ENCODE data around the gene SDE2.
"Not testable (repeated sequence)": the region's sequence is repeated elsewhere in the genome, so short reads cannot be mapped to it uniquely, and the experiment has no call there.

Gene SDE2

GRCh38 chr1:225999227-225999911 is at the start of gene SDE2:
Gene SDE2, minus strand, starts transcription at chr1:225999343. Its CDS starts 31 bp downstream, at chr1:225999312.
- peak; percentile 99 for DNase-seq

- no peak for DNase-seq
Measured at GRCh38 chr1:226048886-226049285, 49.7 kb upstream of the SDE2 start.

GRCh38 chr1:226047495-226047894 is 48.4 kb upstream of the SDE2 start:
- DNase-seq: peak; percentile 43

- peak; percentile 58 for DNase-seq
Measured at GRCh38 chr1:226046240-226046639, 47.1 kb upstream of the SDE2 start.

- no peak for DNase-seq
Measured at GRCh38 chr1:226044514-226045101, 45.5 kb upstream of the SDE2 start.

- DNase-seq: no peak
Measured at GRCh38 chr1:226041419-226041818, 42.3 kb upstream of the SDE2 start.

- no peak for DNase-seq
Measured at GRCh38 chr1:226038661-226039060, 39.5 kb upstream of the SDE2 start.

GRCh38 chr1:226035915-226036314 is 36.8 kb upstream of the SDE2 start:
- DNase-seq: no peak

GRCh38 chr1:226034482-226034881 is 35.3 kb upstream of the SDE2 start:
- peak; percentile 88 for DNase-seq

GRCh38 chr1:226033991-226034390 is 34.8 kb upstream of the SDE2 start:
- no peak for DNase-seq

- no peak for DNase-seq
Measured at GRCh38 chr1:226033582-226033981, 34.4 kb upstream of the SDE2 start.

- DNase-seq: no peak
Measured at GRCh38 chr1:226029568-226030225, 30.6 kb upstream of the SDE2 start.

GRCh38 chr1:226029093-226029496 is 30.0 kb upstream of the SDE2 start:
- DNase-seq: no peak

- DNase-seq: no peak
Measured at GRCh38 chr1:226027538-226028217, 28.5 kb upstream of the SDE2 start.

GRCh38 chr1:226026833-226027232 is 27.7 kb upstream of the SDE2 start:
- no peak for DNase-seq

- no peak for DNase-seq
Measured at GRCh38 chr1:226023735-226024134, 24.6 kb upstream of the SDE2 start.

- DNase-seq: no peak
Measured at GRCh38 chr1:226021801-226022200, 22.7 kb upstream of the SDE2 start.

- DNase-seq: no peak
Measured at GRCh38 chr1:226021401-226021800, 22.3 kb upstream of the SDE2 start.

GRCh38 chr1:226019572-226019971 is 20.4 kb upstream of the SDE2 start:
- DNase-seq: no peak

- no peak for DNase-seq
Measured at GRCh38 chr1:226017070-226017469, 17.9 kb upstream of the SDE2 start.

GRCh38 chr1:226009650-226010044 is 10.5 kb upstream of the SDE2 start:
- no peak for DNase-seq

GRCh38 chr1:226007126-226007892 is 8.2 kb upstream of the SDE2 start:
- DNase-seq: not testable (repeated sequence)

- DNase-seq: no peak
Measured at GRCh38 chr1:226006686-226007085, 7.5 kb upstream of the SDE2 start.
